HG03439 (cell line): Measurements from ENCODE around the gene HMBS.
"Not testable (repeated sequence)": the region's sequence is repeated elsewhere in the genome, so short reads cannot be mapped to it uniquely, and the experiment has no call there.

Experiments
- ATAC-seq: cut with Tn5 transposase; IDR thresholded peaks from one replicate; pipeline ENCODE4 v1.9.1; 2021; ENCODE audit warnings: mild to moderate bottlenecking, moderate library complexity; ENCODE audit not compliant: unreplicated experiment

The HMBS gene

GRCh38 chr11:119084663-119085436 lies at the start of gene HMBS:
TSS of gene HMBS (plus strand) at chr11:119084881. CDS start at chr11:119085034, 153 bp downstream.
- peak; percentile 77 for ATAC-seq

DNA sequence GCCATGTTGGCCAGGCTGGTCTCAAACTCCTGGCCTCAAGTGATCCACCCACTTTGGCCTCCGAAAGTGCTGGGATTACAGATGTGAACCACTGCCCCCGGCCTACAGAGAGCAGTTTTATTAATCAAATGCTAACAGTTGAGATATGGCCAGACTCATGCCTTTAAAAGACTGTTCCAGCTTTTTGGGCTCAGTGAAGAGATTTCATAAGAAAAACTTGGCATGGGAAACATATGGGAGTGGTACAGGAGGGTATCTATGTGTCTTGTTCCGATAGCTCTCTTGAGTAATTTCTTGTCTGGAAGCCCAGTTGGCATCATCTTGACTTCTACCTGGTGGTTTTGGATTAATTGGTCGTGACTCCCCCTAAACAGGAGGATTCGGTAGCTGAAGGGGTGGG lies 45.8 kb upstream of the HMBS start:
- no peak for ATAC-seq

DNA sequence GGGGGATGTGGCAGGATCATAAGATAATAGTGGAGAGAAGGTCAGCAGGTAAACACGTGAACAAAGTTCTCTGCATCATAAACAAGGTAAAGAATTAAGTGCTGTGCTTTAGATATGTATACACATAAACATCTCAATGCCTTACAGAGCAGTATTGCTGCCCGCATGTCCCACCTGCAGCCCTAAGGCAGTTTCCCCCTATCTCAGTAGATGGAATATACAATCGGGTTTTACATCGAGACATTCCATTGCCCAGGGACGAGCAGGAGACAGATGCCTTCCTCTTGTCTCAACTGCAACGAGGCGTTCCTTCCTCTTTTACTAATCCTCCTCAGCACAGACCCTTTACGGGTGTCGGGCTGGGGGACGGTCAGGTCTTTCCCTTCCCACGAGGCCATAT lies 45.2 kb upstream of the HMBS start:
- not testable (repeated sequence) for ATAC-seq

- no peak for ATAC-seq
Observed at GRCh38 chr11:119041821-119042514, 42.7 kb upstream of the HMBS start.

DNA sequence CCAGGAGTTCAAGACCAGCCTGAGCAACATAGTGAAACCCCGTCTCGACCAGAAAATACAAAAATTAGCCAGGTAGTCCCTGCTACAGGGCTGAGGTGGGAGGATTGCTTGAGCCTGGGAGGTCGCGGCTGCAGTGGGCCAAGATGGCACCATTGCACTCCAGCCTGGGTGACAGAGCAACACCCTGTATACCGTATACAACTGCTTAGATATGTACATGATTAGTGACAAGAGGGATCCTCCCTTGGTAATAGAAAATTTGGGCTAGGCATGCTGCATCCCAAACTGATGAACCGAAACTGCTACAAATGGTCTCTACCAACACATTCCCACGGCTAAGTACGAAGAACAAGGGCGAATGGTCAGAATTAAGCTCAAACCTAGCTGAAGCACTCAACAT lies 41.8 kb upstream of the HMBS start:
- ATAC-seq: no peak

DNA sequence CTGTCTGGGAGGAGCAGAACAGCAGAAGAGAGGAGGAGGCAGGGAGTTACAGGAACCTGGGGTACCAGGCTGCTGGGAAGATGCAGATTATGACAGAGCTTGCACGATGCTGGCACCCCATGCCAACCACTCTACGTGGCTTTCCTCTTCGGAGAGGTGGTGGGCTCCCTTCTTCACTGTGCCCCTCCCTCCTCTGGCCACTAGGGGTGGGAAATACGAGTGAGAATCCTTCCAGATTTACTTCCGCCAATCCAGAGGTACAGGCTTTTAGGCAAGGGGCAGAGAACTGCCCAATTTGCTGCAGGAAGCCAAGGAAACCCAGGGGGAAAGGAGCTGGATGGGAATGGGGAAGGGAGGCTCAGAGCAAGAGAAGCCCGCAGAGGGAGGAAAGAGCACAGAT lies 40.0 kb upstream of the HMBS start:
- no peak for ATAC-seq

GRCh38 chr11:119046489-119046888 lies 38.2 kb upstream of the HMBS start:
- ATAC-seq: no peak

DNA sequence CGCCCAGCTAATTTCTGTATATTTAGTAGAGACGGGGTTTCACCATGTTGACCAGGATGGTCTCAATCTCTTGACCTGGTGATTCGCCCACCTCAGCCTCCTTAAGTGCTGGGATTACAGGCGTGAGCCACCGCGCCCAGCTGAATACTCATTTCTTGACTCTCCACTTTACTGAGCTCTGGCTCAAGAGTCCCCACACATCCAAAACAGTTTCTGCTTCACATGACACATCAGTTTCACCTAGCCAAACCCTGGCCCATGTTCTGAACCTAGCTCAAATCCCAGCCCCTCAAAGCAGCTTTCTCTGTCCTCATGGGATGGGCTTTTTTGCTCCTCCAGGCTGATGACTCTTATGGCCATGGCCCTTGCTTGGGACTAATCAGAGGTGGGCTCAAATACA lies 37.5 kb upstream of the HMBS start:
- ATAC-seq: no peak

DNA sequence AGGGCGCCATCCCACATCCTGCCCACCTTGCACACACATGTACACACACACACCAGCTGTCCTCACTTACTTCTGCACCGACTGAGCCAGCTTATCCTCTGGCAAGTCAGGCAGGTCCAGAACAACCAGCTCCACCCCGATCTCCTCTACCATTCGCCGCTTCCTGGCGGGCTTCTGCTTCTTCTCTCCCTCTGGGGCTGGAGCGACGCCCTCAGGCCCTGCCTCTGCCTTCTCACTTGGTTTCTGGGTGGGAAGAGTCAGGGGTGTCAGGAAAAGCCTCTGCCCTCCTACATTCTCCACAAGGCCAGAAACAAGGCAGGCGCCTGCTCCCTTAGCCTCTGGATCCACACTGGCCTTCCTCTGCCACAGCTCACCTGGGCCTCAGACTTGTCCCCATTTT lies 36.0 kb upstream of the HMBS start:
- ATAC-seq: no peak

- no peak for ATAC-seq
Observed at GRCh38 chr11:119049081-119049480, 35.6 kb upstream of the HMBS start.

- no peak for ATAC-seq
Observed at GRCh38 chr11:119051440-119052162, 33.1 kb upstream of the HMBS start.

DNA sequence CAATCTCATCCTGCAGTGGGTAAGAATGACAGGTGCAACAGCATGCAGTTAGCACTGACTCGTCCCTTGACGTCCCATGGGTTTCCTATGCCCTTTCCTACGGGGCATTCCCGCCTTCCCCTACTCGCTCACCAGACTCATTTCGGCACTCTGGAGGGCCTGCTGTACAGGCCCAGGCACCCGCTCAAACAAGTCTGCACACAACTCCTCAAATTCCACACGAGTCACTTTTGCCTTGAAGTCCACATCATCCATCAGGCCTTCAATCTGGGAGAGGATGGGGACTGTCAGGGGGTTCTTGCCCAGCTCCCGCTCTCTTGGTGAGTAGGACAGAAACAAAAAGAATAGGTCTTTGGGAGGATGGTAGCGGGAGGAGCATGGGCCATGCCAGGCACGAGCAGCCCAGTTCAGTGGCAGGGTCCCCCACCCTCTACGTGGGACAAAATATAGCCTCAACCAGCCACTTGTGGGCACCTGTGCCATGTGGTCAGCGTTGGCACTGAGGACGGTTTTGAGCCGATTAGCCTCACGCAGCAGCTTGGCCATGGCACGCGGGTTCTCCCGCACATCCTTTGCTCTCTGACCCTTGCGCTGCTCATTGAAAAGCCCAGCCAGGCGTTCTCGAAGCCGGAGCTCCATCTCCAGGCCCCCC lies 32.4 kb upstream of the HMBS start:
- ATAC-seq: no peak

- ATAC-seq: no peak
Observed at GRCh38 chr11:119054418-119054817, 30.3 kb upstream of the HMBS start.

DNA sequence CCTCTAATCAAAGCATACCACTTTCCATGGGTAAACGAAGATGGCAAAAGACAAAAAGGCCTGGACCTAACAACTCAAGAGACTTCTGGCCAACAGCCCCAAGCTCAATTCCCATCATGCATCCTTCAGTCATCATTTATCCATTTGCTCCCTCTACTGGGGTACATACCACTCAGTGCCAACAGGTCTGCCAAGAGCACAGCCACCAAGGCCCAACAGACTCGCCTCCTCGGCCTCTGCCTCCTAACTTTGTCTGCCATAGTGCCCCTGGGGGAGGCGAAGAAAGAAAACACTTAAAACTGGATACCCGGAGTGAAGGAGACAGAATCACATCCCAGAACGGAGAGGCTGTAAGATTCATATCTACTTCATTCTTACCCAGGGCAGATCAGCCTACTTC lies 28.8 kb upstream of the HMBS start:
- ATAC-seq: no peak

DNA sequence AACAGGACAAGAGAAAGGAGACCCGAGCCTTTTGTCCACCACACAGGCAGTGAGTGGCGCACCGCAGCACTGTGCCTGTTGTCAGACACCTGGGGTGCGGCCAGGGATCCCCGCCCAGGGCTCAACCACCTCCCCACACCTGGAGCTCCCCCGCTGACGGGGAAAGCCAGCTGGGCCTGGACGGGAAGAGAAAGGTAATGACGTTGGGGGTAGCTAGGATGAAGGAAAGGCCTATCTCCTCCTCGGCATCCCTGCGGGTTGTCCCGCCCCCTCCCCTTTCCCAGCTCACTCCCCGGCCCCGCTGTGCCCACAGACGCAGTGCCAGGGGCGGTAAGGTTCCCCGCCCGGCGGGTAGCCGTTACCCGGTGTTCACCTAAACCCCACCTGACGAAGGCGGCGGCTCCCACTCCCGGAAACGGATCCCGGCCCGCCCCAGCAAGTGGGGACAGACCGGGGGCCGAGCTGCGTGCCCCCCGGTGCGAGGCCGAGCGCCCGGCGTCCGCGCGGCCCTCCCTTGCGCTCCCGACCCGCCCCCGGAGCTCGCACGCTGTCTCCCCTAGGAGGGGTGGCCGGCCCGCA lies 28.2 kb upstream of the HMBS start:
- ATAC-seq: peak; percentile 3

DNA sequence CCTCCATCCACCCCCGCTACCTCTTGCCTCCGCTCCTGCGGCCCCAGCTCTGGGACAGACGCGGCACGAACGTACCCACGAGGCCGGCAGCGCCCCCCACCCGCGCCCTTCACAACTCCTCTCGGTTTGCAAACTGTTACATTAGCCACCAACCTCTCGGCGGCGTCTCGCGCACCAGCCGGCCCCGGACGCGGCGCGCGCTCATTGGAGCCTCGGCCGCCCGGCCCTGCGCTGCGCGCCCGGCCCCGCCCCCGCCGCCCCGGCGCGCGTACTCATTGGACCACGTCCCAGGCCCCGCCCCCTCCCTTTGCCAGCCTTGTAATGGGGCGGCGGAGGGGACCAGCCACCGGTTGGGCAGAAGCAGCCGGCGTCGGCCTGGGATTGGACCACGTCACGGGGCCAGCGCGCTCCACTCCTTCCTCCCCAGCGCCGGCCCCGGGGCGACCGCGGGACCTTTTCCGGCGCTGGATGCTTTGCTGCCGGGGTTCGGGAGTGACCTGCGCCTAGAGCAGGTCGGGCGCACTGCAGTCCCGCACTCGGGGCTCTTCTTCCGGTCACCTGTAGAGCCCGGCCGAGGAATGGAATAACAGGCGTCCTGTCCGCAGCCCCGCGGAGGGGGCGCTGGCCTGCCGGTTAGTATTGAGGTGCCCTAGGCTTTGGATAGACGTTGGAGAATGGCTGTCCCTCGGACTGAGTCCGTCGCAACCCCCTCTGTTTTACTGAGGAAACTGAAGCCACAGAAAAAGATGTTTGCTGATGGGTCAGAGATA lies 27.5 kb upstream of the HMBS start, which contains the start of gene HYOU1:
Gene HYOU1, minus strand, starts transcription at position 206 of the 770 bp plus-strand sequence. CDS start 1,045 bp downstream, outside the sequence.
- ATAC-seq: peak; percentile 86

- not testable (repeated sequence) for ATAC-seq
Observed at GRCh38 chr11:119059128-119059527, 25.6 kb upstream of the HMBS start.

DNA sequence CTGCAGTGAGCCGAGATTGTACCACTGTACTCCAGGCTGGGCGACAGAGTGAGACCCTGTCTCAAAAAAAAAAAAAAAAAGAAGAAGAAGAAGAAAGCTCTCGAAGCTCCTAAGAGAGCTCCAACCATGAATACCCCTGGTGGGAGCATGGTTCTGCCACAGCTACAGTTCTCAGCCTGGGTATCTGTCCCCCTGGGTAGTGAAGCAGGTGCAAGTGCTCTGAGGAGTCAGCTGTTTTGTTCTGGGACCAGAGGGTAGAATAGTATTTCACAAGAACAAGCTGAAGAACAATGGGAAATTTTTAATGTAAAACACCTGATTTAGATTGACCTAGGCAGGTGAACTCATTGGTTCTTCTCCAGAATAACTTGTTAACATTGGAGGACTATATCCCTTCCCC lies 23.4 kb upstream of the HMBS start:
- ATAC-seq: no peak

- ATAC-seq: no peak
Observed at GRCh38 chr11:119062779-119063178, 21.9 kb upstream of the HMBS start.

DNA sequence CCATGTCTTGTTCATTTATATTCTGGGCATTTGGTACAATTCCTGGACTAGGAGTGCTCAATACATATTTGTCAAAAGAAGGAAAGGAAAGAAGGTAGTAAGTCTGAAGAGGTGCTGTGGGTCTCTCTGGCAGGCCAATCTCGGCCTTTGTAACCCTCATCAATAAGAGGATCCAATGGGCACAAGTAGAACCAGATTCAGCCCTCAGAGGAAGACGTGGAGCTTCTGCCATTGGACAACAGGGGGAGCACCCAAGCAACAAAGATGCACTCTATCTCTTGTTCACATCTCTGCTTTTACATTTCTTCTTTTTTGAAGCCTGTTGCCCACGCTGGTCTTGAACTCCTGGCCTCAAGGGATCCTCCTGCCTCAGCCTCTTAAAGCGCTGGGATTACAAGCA lies 19.3 kb upstream of the HMBS start:
- ATAC-seq: no peak
